Fibroblast of skin of left biceps (primary cell): Measurements from ENCODE around the gene FZD2.

Source experiments
- DNase-seq, 2 experiments: peaks; one replicate each; pipeline ENCODE4 v3.0.0-alpha.2; 2013; ENCODE audit warnings: low read depth in 2 of 2

FZD2 gene

GRCh38 chr17:44607836-44608690 lies 50.8 kb downstream of the FZD2 start:
- peak; percentile 69 to 74 for DNase-seq

GRCh38 chr17:44608727-44609435 lies 51.6 kb downstream of the FZD2 start:
- DNase-seq = no peak

- no peak for DNase-seq
Observed at GRCh38 chr17:44610331-44610730, 53.0 kb downstream of the FZD2 start.
